Measurements from ENCODE around the gene CRELD1. TPM values are rescaled to one million over a fixed set of nuclear protein-coding genes. Genes with fewer than 3 reads are reported as not detected.

Gene CRELD1
- total RNA-seq, 1 donor from 2014 or later: 44.3 TPM

- peaks cover 5% of the 10 kb centered on the region for H3K4me1 Mint-ChIP-seq (ENCODE audit: unreplicated experiment)
- H3K4me3 Mint-ChIP-seq: peak overlapping the region; percentile 35
- peaks cover 15% of the 10 kb centered on the region for H3K36me3 Mint-ChIP-seq
- no peaks in the 10 kb centered on the region for H3K27me3 Mint-ChIP-seq
- no peak for DNase-seq (ENCODE audit: extremely low spot score, unreplicated experiment)
- H3K9me3 Mint-ChIP-seq: no peaks in the 10 kb centered on the region
- H3K27ac Mint-ChIP-seq: peak overlapping the region; percentile 91
- TF ChIP-seq CTCF (conservative IDR thresholded peaks at IDR 0.05): no peak
These were observed 43.4 kb downstream of the CRELD1 start for GRCh38 chr3:9976721-9977709.

DNA sequence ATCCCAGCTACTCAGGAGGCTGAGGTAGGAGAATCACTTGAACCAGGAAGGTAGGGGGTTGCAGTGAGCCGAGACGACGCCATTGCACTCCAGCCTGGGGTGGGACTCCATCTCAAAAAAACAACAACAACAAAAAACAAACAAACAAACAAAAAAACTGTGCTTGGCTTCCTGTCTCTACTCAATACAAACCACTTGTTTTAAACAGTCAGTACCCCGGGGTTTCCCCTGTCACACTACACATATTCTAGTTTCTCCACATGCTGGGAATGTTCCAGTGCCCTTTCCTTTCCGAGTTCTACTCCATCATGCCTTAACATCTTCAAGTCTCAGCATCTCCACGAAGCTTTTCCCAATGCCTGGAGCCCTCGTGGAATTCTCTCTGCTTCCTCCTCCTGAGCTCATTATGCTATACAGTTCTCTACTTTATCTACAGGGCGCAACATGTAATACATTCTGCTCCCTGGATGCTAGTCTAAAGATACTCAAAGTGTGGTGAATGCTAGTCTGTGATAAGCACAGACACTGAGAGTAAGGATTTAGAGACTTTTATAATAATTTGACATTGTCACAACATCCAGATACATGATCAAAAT, 45.2 kb downstream of the CRELD1 start:
- TF ChIP-seq CTCF (conservative IDR thresholded peaks at IDR 0.05): no peak
- H3K4me3 Mint-ChIP-seq: no peak overlapping the region
- DNase-seq (ENCODE audit: extremely low spot score, unreplicated experiment): no peak
- H3K36me3 Mint-ChIP-seq: peaks cover 11% of the 10 kb centered on the region
- H3K27me3 Mint-ChIP-seq: no peaks in the 10 kb centered on the region
- H3K4me1 Mint-ChIP-seq (ENCODE audit: unreplicated experiment): peaks cover 5% of the 10 kb centered on the region
- peak overlapping the region; percentile 53 for H3K27ac Mint-ChIP-seq
- H3K9me3 Mint-ChIP-seq: no peaks in the 10 kb centered on the region

GRCh38 chr3:9980251-9980650, 46.6 kb downstream of the CRELD1 start:
- DNase-seq (ENCODE audit: extremely low spot score, unreplicated experiment): no peak
- TF ChIP-seq CTCF (conservative IDR thresholded peaks at IDR 0.05): no peak
- Mint-ChIP-seq H3K9me3 (no peaks in the 10 kb centered on the region), H3K27ac (no peak overlapping the region), H3K4me1 (ENCODE audit: unreplicated experiment) (peaks cover 5% of the 10 kb centered on the region), H3K36me3 (peaks cover 7% of the 10 kb centered on the region), H3K27me3 (no peaks in the 10 kb centered on the region), H3K4me3 (no peak overlapping the region)

DNA sequence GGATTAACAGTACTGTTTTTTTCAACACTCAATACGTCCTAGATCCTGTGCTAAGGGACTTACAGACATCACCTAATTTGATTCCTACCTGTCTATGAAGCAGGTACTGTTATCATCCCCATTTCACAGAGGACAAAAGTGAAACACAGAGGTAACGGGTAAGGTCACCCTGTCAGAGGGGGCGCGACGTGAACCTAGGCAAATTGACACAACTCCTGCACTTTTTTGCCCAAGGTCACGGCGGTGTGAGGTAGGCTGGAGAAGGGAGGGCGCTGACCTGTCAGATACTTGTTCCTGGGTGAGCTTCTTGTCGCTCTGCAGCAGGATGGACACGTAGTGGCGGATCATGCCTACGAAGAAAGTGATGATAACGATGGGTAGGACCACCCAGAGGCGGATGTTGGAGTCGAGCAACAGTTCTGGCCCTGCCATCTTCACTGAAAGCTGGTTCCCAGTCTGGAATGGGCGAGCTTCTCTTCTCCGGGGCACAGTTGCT, 52.6 kb downstream of the CRELD1 start:
- Mint-ChIP-seq H3K4me3 (peak overlapping the region; percentile 97), H3K9me3 (no peaks in the 10 kb centered on the region), H3K4me1 (ENCODE audit: unreplicated experiment) (peaks cover 13% of the 10 kb centered on the region), H3K27ac (peak overlapping the region; percentile 96), H3K27me3 (no peaks in the 10 kb centered on the region), H3K36me3 (no peaks in the 10 kb centered on the region)
- TF ChIP-seq CTCF (conservative IDR thresholded peaks at IDR 0.05): no peak
- DNase-seq (ENCODE audit: extremely low spot score, unreplicated experiment): no peak

DNA sequence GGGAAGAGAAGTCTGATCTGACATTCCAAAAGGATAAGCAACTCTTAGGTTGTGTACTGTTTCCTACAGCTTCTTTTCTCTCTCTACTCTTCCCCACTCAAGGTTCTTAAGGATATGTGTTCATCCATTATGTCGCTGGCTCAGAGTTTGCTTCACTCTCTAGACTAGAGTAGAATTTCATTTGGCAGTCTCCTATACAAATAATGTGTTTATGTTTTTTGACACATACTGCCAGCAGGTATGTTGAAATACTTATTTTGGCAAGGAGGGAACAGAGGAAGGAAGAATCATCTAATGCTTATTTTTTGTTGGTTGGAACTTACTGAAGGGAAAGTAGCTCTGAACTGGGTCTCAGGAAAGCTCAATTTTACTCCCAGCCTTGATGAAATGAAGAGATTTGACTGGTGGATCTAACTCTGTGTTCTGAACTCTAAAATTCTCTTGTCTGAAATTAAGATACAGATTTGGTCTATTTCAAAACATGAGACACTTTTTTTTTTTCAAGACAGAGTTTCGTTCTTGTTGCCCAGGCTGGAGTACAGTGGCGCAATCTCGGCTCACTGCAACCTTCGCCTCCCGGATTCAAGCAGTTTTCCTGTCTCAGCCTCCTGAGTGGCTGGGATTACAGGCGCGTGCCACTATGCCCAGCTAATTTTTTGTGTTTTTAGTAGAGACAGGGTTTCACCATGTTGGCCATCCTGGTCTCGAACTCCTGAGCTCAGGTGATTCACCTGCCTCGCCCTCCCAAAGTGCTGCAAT, 60.6 kb downstream of the CRELD1 start:
- DNase-seq (ENCODE audit: extremely low spot score, unreplicated experiment): no peak
- Mint-ChIP-seq H3K27ac (no peak overlapping the region), H3K27me3 (no peaks in the 10 kb centered on the region), H3K4me1 (ENCODE audit: unreplicated experiment) (no peaks in the 10 kb centered on the region), H3K36me3 (peaks cover 4% of the 10 kb centered on the region), H3K9me3 (no peaks in the 10 kb centered on the region), H3K4me3 (no peak overlapping the region)
- no peak for TF ChIP-seq CTCF (conservative IDR thresholded peaks at IDR 0.05)

Measured in type B pancreatic cell (in vitro differentiated cells).